GM18951 (cell line): ENCODE results near the gene KPNA1.

Experiments
- POLR2A ChIP-seq: IDR thresholded peaks from 4 replicates; pipeline ENCODE4 v1.6.1; 2011; ENCODE audit warnings: mild to moderate bottlenecking; ENCODE audit not compliant: insufficient read length, insufficient read depth; ENCODE audit errors: extremely low read depth
- in situ Hi-C: fragments of 300-500 bp; cut with MboI; formaldehyde crosslinking; loops from one replicate; pipeline ENCODE4 v1.12.0; 2022; ENCODE audit warnings: low sequenced_read_pairs, mixed read lengths, inconsistent platforms; ENCODE audit not compliant: unreplicated experiment

Gene KPNA1

DNA sequence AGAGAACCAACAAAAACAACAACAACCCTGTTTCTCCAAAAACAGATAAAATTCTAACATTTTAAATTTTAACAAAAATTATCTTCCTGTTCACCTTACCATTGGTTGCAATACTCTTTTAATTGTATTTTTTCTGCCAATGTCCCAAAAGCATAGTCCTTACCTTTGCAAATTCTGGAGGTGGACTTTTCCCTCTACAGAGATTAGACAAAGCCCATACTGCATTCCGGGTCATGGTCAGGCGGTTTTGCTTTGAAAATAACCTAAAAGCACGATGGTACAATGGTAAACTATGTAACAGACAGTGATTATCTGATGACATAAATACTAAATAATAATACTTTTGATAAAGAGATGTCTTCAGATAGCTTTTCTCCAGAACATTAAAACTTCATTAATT is 63.4 kb downstream of the KPNA1 start:
- in situ Hi-C loops, result no loop called here
- no peak for TF ChIP-seq POLR2A

DNA sequence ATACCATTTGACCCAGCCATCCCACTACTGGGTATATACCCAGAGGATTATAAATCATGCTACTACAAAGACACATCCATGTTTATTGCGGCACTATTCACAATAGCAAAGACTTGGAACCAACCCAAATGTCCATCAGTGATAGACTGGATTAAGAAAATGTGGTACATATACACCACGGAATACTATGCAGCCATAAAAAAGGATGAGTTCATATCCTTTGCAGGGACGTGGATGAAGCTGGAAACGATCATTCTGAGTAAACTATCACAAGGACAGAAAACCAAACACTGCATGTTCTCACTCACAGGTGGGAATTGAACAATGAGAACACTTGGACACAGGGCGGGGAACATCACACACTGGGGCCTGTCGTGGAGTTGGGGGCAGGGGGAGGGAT is 66.5 kb downstream of the KPNA1 start:
- in situ Hi-C loops, result loop anchor here (25.0 kb wide), 1 partner anchor 239 kb away; the partner anchor contains the start of gene PARP14

DNA sequence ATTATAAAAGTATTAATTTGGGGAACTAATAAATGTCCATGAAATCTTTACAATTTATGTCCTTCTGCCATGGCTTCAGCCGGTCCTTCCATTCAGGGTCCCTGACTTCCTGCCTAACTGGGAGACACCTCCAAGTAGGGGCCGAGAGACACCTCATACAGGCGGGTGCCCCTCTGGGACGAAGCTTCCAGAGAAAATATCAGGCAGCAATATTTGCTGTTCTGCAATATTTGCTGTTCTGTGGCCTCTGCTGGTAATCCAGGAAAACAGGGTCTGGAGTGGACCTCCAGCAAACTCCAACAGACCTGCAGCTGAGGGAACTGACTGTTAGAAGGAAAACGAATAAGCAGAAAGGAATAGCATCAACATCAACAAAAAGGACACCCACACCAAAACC is 70.2 kb downstream of the KPNA1 start:
- in situ Hi-C loops, result loop anchor here (25.0 kb wide), 1 partner anchor 243 kb away; the partner anchor contains the start of gene PARP14

DNA sequence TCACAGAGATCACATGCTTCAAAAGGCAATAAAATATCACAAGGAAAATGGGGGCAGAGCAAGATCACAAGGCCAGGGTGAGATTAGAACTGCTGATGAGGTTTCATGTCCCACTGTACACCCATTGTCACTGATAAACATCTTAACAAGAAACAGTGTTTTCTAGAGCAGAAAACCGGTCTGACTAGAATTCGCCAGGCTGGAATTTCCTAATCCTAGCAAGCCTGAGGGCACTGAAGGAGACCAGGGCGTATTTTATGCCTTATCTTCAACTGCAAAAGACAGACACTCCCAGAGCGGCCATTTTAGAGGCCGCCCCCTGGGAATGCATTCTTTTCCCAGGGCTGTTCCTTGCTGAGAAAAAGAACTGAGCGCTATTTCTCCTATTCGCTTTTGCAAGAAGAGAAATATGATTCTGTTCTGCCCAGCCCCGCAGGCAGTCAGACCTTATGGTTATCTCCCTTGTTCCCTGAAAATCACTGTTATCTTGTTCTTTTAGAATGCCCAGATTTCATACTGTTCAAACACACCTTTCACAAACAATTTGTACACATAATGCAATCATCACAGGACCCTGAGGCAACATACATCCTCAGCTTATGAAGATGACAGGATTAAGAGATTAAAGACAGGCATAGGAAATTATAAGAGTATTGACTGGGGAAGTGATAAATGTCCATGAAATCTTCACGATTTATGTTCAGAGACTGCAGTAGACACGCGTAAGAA is 70.8 kb downstream of the KPNA1 start:
- in situ Hi-C loops, result loop anchor here (25.0 kb wide), 1 partner anchor 243 kb away; the partner anchor contains the start of gene PARP14

DNA sequence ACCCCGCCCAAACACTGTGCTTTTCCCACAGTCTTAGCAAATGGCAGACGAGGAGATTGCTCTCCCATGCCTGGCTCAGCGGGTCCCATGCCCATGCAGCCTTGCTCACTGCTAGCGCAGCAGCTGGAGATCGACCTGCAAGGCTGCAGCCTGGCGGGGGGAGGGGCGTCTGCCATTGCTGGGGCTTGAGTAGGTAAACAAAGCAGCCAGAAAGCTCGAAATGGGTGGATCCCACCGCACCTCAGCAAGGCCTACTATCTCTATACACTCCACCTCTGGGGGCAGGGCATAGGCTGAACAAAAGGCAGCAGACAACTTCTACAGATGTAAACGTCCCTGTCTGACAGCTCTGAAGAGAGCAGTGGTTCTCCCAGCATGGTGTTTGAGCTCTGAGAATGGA is 71.6 kb downstream of the KPNA1 start:
- no peak for TF ChIP-seq POLR2A
- in situ Hi-C loops, result loop anchor here (25.0 kb wide), 1 partner anchor 244 kb away; the partner anchor contains the start of gene PARP14

DNA sequence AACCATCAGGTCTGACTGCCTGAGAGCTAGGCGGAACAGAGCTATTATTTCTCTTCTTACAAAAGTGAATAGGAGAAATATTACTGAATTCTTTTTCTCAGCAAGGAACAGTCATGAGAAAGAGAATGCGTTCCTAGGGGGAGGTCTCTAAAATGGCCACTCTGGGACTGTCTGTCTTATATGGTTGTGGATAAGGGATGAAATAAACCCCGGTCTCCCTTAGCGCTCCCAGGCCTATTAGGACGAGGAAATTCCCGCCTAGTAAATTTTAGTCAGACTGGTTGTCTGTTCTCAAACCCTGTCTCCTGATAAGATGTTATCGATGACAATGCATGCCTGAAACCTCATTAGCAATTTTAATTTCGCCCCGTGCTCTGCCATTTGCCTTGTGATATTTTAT is 78.8 kb downstream of the KPNA1 start:
- in situ Hi-C loops, result loop anchor here (25.0 kb wide), 1 partner anchor 251 kb away; the partner anchor contains the start of gene PARP14
- TF ChIP-seq POLR2A, result no peak

DNA sequence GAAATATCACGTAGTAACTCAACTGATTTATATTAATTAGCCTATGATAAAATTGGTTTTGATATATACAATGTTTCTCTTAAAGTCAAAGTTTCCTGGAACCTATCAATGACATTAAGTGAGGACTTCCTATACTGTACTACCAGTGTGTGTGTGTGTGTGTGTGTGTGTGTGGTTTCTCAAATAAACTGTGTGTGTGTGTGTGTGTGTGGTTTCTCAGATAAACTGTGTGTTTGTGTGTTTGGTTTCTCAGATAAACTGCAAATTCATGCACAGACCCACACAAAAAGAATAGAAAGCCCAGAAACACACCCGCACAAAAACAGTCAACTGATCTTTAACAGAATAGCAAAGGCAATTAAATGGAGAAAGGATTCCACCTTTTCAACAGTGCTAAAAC is 84.4 kb downstream of the KPNA1 start:
- in situ Hi-C loops, result loop anchor here (25.0 kb wide), 1 partner anchor 257 kb away; the partner anchor contains the start of gene PARP14
- no peak for TF ChIP-seq POLR2A

DNA sequence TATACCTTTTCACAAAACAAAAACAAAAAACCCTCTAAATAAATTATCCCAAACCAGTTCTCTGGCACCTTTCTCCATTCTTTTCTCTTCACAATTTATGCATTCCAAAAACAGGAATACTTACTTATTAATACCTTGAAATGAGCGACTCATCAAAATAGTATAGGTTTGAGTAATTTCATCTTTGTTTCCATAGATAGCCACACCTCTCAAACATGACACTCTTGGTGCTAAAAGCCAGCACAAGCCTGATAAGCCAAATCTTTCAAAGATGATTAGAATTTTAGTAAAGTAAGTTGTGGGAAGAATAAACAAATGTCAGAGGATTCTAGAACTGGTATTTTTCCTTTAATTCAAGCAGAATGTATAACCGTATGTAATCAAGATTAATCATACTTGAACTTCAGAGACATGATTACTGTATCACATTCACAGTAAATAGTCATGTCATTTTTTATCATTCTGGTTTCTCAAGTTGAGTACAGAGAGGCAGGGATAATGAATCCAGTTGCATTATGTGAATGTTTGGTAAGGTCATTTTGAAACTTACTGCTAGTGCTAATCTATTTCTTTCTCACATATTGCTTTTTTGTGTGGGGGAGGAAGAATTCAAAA is 86.8 kb downstream of the KPNA1 start:
- in situ Hi-C loops, result loop anchor here (25.0 kb wide), 1 partner anchor 259 kb away; the partner anchor contains the start of gene PARP14
- no peak for TF ChIP-seq POLR2A

DNA sequence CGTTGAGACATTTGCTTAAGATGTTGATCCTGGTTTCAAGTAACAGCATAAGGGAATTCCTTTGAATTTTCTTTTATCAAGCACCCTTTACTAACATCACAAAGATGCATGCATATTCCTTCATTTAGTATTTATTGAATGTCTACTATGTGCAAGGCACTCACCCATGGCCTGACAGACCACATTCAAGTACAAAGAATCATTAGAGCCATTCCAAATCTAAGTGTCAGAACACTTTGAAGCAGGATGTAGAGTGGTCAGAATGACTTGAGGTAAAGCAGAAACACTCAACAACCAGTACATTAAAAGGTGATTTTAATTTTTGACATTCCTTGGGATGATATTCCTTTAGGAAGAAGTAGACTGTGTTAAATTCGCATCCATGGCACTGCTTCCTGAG is 92.9 kb downstream of the KPNA1 start:
- TF ChIP-seq POLR2A, result no peak
- in situ Hi-C loops, result loop anchor here (25.0 kb wide), 1 partner anchor 615 kb away; the partner anchor contains the start of gene SEMA5B

DNA sequence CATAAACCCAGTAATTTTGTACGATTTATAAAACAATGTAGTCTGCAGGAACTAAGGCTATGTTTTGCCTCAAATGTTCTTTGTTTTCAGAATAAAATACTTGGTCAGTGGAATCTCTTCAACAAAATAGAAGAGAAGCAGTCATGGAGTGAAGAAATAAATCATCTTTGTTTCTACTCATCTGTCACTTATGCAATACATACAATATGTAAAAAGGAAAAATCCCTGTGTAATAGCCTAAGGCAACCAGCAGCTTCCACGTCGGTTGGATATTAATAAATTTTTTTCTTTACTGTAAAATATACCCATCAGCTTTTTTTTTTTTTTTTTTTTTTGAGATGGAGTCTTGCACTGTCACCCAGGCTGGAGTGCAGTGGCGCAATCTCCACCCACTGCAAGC is 93.6 kb downstream of the KPNA1 start:
- in situ Hi-C loops, result loop anchor here (25.0 kb wide), 1 partner anchor 616 kb away; the partner anchor contains the start of gene SEMA5B
- no peak for TF ChIP-seq POLR2A

DNA sequence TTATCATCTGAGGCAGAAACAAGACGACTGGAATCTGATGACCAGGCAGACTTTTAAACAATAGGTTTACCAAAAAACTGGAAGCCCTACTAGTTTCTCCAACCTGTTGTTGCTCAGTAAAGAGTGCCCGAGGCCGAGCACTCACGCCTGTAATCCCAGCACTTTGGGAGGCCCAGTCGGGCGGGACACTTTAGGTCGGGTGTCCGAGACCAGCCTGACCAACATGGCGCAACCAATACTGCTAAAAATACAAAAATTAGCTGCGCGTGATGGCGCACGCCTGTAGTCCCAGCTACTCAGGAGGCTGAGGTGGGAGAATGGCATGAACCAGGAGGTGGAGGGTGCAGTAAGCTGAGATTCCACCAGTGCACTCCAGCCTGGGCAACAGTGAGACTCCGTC is 97.8 kb downstream of the KPNA1 start:
- TF ChIP-seq POLR2A, result no peak
- in situ Hi-C loops, result loop anchor here (25.0 kb wide), 1 partner anchor 620 kb away; the partner anchor contains the start of gene SEMA5B

DNA sequence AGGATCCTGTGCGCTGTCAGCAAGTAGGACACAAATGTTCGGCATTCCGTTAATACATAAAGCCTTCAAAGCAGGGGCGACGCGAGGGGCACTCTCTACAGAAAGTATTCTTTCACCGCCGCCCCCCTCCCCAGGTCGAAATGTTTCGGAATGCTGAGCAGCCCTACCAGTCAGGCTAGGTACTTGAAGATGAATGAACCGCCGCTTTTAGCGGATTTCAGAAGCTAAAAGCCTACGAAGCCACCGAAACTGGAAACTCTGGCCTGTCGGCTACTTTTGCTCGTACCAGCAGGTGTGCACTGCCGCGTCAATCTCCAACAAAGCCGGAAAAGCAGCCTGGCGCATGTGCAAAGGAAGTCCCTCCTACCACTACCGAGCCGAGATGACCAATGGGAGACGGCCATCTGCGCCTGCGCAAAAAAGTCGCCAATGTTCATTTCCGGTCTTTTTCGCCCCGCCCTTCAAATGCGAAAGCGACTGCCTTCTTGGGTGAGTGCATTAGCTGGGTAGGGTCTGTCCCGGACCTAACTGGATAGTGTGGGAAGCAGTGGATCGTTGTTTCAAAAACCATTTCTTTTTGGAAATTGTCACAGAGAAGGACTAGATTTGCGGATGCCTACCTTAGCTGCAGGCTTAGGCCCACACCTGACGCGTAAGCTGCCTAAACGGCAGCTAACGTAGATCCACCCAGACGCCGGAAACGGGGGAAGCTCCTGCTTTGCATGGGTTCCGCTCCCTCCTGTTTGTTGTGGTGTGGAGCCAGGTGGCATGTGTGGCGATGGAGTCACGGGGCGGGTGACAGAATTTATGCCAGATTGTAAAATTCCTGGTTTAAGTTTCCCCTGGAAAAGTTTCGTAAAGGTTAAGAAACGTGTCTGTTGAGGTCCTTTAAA is 98.7 kb downstream of the KPNA1 start, which contains the start of gene WDR5B:
TSS of gene WDR5B (minus strand) at position 301 of the 893 bp plus-strand sequence. CDS start 534 bp downstream, outside the sequence.
- in situ Hi-C loops, result loop anchor here (25.0 kb wide), 1 partner anchor 621 kb away; the partner anchor contains the start of gene SEMA5B
- TF ChIP-seq POLR2A, result peak; percentile 90
